IMR-90 (cell line): ENCODE results near the gene SMYD5. TPM values are rescaled to one million over a fixed set of nuclear protein-coding genes. Genes with fewer than 3 reads are reported as not detected.

Experiments
- ATAC-seq: fragments of 200-7000 bp; cut with Tn5 transposase; 2 replicates; pipeline ENCODE4 v1.9.1; 2020; ENCODE audit warnings: low read depth, mild to moderate bottlenecking, moderate library complexity
- BruUV-seq: library from RNA; stranded (reverse); fragments of 400-500 nt; replicated peaks from 2 replicates; lab custom pipeline; 2021; lab: Mats Ljungman, UMichigan
- CTCF ChIA-PET: fragments of 300-600 bp; formaldehyde crosslinking; extraction: SDS; loops from one replicate; lab custom pipeline; 2021; ENCODE audit warnings: antibody characterized with exemption; lab: Yijun Ruan, JAX
- POLR2A ChIA-PET: fragments of 300-600 bp; sonication (Branson Sonifier 250); formaldehyde crosslinking; loops from one replicate; lab custom pipeline; 2022; ENCODE audit warnings: antibody characterized with exemption; ENCODE audit not compliant: unreplicated experiment; lab: Charles Lee
- DNase-seq: peaks from one replicate; pipeline ENCODE4 v3.0.0; 2013
- H2AFZ ChIP-seq: replicated peaks from 2 replicates; pipeline ENCODE3; 2013; ENCODE audit warnings: low read length, mild to moderate bottlenecking; ENCODE audit not compliant: poor library complexity
- H2AK5ac ChIP-seq: 2 replicates; pipeline ENCODE4 v1.6.1; 2013; ENCODE audit warnings: low read depth, low read length, inconsistent platforms
- H2AK9ac ChIP-seq: replicated peaks from 2 replicates; pipeline ENCODE3; 2013; ENCODE audit warnings: mild to moderate bottlenecking, low read depth, low read length, moderate library complexity; ENCODE audit not compliant: poor library complexity
- H2BK120ac ChIP-seq: 2 replicates; pipeline ENCODE4 v1.6.1; 2013; ENCODE audit warnings: low read depth, low read length, inconsistent platforms
- H2BK15ac ChIP-seq: 3 replicates; pipeline ENCODE4 v1.6.1; 2013; ENCODE audit warnings: low read depth, low read length, inconsistent platforms
- H2BK20ac ChIP-seq: 2 replicates; pipeline ENCODE4 v1.6.1; 2013; ENCODE audit warnings: low read depth, mild to moderate bottlenecking, inconsistent platforms, low read length, moderate library complexity
- H2BK5ac ChIP-seq: 2 replicates; pipeline ENCODE4 v1.6.1; 2013; ENCODE audit warnings: mild to moderate bottlenecking, low read depth, low read length, inconsistent platforms; ENCODE audit not compliant: poor library complexity, severe bottlenecking
- H3K14ac ChIP-seq: replicated peaks from 2 replicates; pipeline ENCODE4 v1.6.1; 2013; ENCODE audit warnings: low read depth, low read length, inconsistent platforms
- H3K18ac ChIP-seq: 2 replicates; pipeline ENCODE4 v1.6.1; 2013; ENCODE audit warnings: low read depth, low read length, control low read depth
- H3K23ac ChIP-seq: 2 replicates; pipeline ENCODE4 v1.6.1; 2013; ENCODE audit warnings: low read depth, low read length, inconsistent platforms
- H3K27ac ChIP-seq: 2 replicates; pipeline ENCODE4 v1.5.1; 2013; ENCODE audit warnings: mild to moderate bottlenecking, control low read depth, low read length; ENCODE audit not compliant: insufficient read depth
- H3K27me3 ChIP-seq: 2 replicates; pipeline ENCODE4 v1.6.1; 2013; ENCODE audit warnings: low read length; ENCODE audit not compliant: control insufficient read depth, insufficient read depth
- H3K36me3 ChIP-seq: 2 replicates; pipeline ENCODE4 v1.6.1; 2013; ENCODE audit warnings: low read length, mixed read lengths; ENCODE audit not compliant: control insufficient read depth, insufficient read depth
- H3K4ac ChIP-seq: 2 replicates; pipeline ENCODE4 v1.6.1; 2013; ENCODE audit warnings: low read depth, low read length, inconsistent platforms
- H3K4me1 ChIP-seq: 2 replicates; pipeline ENCODE4 v1.6.1; 2013; ENCODE audit warnings: low read length, mixed read lengths; ENCODE audit not compliant: control insufficient read depth, insufficient read depth
- H3K4me2 ChIP-seq: 2 replicates; pipeline ENCODE4 v1.6.1; 2013; ENCODE audit warnings: low read depth, mild to moderate bottlenecking, control low read depth, low read length, moderate library complexity
- H3K4me3 ChIP-seq: 2 replicates; pipeline ENCODE4 v1.5.1; 2013; ENCODE audit warnings: low read depth, mild to moderate bottlenecking, control low read depth, low read length, moderate library complexity; ENCODE audit not compliant: insufficient read depth
- H3K56ac ChIP-seq: 2 replicates; pipeline ENCODE4 v1.6.1; 2013; ENCODE audit warnings: low read length, inconsistent platforms; ENCODE audit not compliant: insufficient read depth; ENCODE audit errors: extremely low read depth
- H3K79me1 ChIP-seq, 2 experiments: 2 replicates each; pipeline ENCODE4 v1.6.1; 2013; ENCODE audit warnings: low read length in 2 of 2, inconsistent platforms in 1 of 2, low read depth in 1 of 2
- H3K9ac ChIP-seq: 2 replicates; pipeline ENCODE4 v1.6.1; 2013; ENCODE audit warnings: low read depth, low read length, control low read depth
- H3K9me1 ChIP-seq: 2 replicates; pipeline ENCODE4 v1.6.1; 2013; ENCODE audit warnings: low read length, inconsistent platforms; ENCODE audit not compliant: insufficient read depth
- H3K9me3 ChIP-seq: 2 replicates; pipeline ENCODE4 v1.6.1; 2013; ENCODE audit warnings: low read length; ENCODE audit not compliant: control insufficient read depth, insufficient read depth
- H4K20me1 ChIP-seq: 2 replicates; pipeline ENCODE4 v1.6.1; 2013; ENCODE audit warnings: low read length, inconsistent platforms; ENCODE audit not compliant: insufficient read depth
- H4K5ac ChIP-seq: 2 replicates; pipeline ENCODE4 v1.6.1; 2013; ENCODE audit warnings: mild to moderate bottlenecking, low read depth, low read length, control low read depth
- H4K8ac ChIP-seq, 2 experiments: 2 replicates each; pipeline ENCODE4 v1.6.1; 2013; ENCODE audit warnings: low read depth in 2 of 2, low read length in 2 of 2, control low read depth in 1 of 2, inconsistent platforms in 1 of 2
- H4K91ac ChIP-seq: 2 replicates; pipeline ENCODE4 v1.6.1; 2013; ENCODE audit warnings: low read depth, low read length, inconsistent platforms; ENCODE audit not compliant: insufficient read depth
- BHLHE40 ChIP-seq: fragments of 150-350 bp; IDR thresholded peaks from 2 replicates; pipeline ENCODE4 v1.6.1; 2016; ENCODE audit warnings: mild to moderate bottlenecking, low read depth, low read length
- FOS ChIP-seq: fragments of 150-350 bp; IDR thresholded peaks from 2 replicates; pipeline ENCODE4 v1.6.1; 2016; ENCODE audit warnings: low read depth, low read length
- NFE2L2 ChIP-seq: fragments of 150-350 bp; IDR thresholded peaks from 2 replicates; pipeline ENCODE4 v1.6.1; 2016; ENCODE audit warnings: low read depth, mild to moderate bottlenecking, low read length
- RAD21 ChIP-seq: IDR thresholded peaks from 2 replicates; pipeline ENCODE4 v1.6.1; 2012; ENCODE audit warnings: low read length, improper control_type of control experiment
- WGBS, 2 experiments: methylation state at CpG; one replicate each; pipeline versions ENCODE4 v1.1.5 to v1.1.7; 2013; ENCODE audit warnings: missing lambda C conversion rate in 2 of 2; ENCODE audit not compliant: insufficient read length in 1 of 2; ENCODE audit errors: extremely low coverage in 2 of 2; 5-methylcytosine and 5-hydroxymethylcytosine counted together
- dilution Hi-C: fragments of 300-500 bp; cut with HindIII; formaldehyde crosslinking; loops from one replicate; pipeline ENCODE4 v1.14.3; 2018; ENCODE audit warnings: low sequenced_read_pairs; ENCODE audit not compliant: unreplicated experiment
- in situ Hi-C: fragments of 300-500 bp; cut with MboI; formaldehyde crosslinking; loops from 3 replicates; pipeline ENCODE4 v1.14.3; 2019; ENCODE audit warnings: low sequenced_read_pairs, inconsistent platforms, mixed read lengths
- intact Hi-C: fragments of 100-400 bp; cut with micrococcal nuclease; formaldehyde crosslinking; loops from 2 replicates; pipeline ENCODE4 v1.10.0; 2022
- polyA plus RNA-seq, 3 experiments: library from polyadenylated mRNA; depleted of rRNA; stranded (reverse); fragments of >200 nt; gene quantifications; 2 replicates each; pipeline ENCODE4 v1.2.3, GENCODE V29; 2012; ENCODE audit warnings: low replicate concordance in 1 of 3
- total RNA-seq: library from RNA; depleted of rRNA; stranded (reverse); fragments of >200 nt; gene quantifications from 2 replicates; pipeline ENCODE4 v1.2.3, GENCODE V29; 2012

Gene SMYD5
- total and polyA plus RNA-seq, 2 of the 4 experiments (the other 2 are of a cell fraction), result 17.8 to 19.7 TPM

GRCh38 chr2:73225513-73226360 lies 11.7 kb downstream of the SMYD5 start:
- CTCF ChIA-PET, result interaction anchor here (0.8 kb wide), 1 partner anchor 13 kb away, joined by 3 read pairs; no protein-coding TSS in a partner anchor
- no TSS peak for BruUV-seq

More at GRCh38 chr2:73225513-73226360, 11.7 kb downstream of the SMYD5 start:
- dilution Hi-C loops, result no loop called here
- Histone ChIP-seq H2BK20ac (no peak overlapping the region), H4K20me1 (no peaks in the 10 kb centered on the region), H2AK5ac (no peak overlapping the region), H3K27ac (no peak overlapping the region), H3K36me3 (peaks cover 37% of the 10 kb centered on the region), H3K79me1 (no peaks in the 10 kb centered on the region), H4K8ac (no peak overlapping the region), H3K9me3 (no peaks in the 10 kb centered on the region), H3K4me1 (no peaks in the 10 kb centered on the region), H3K18ac (no peak overlapping the region), H2BK15ac (no peak overlapping the region), H3K9ac (no peak overlapping the region), H2BK5ac (no peak overlapping the region), H3K27me3 (no peaks in the 10 kb centered on the region), H3K56ac (no peak overlapping the region), H3K4ac (no peak overlapping the region), H2BK120ac (no peak overlapping the region), H4K91ac (no peak overlapping the region), H3K4me3 (no peak overlapping the region), H3K14ac (no peak overlapping the region), H2AFZ (no peak overlapping the region), H3K23ac (no peak overlapping the region), H4K5ac (no peak overlapping the region), H2AK9ac (peak overlapping the region; percentile 34), H3K4me2 (no peak overlapping the region), H3K9me1 (peaks cover 3% of the 10 kb centered on the region; the same call in 1 of the 2 replicates)
- intact Hi-C loops, result no loop called here
- POLR2A ChIA-PET, result no interaction called here
- ATAC-seq, result no peak; the same call in 1 of the 2 replicates
- WGBS, 2 experiments, result 94% methylated on average over 3 of the region's 9 CpGs; no CpG with 5 or more reads in 1 of the 2 experiments
- TF ChIP-seq BHLHE40 (no peak), NFE2L2 (no peak), RAD21 (no peak), FOS (no peak)
- in situ Hi-C loops, result no loop called here
- no peak for DNase-seq
